Measurements from ENCODE around the gene RAB36. TPM values are rescaled to one million over a fixed set of nuclear protein-coding genes. Genes with fewer than 3 reads are reported as not detected.

The RAB36 gene
- total RNA-seq, 1 experiment from 2014 or later, result 1.4 TPM

- H3K4me1 Mint-ChIP-seq, result peaks cover 5 to 15% of the 10 kb centered on the region in 2 experiments
- H3K9ac ChIP-seq (ENCODE audit: extremely low read depth, insufficient read length, low read length), result no peak overlapping the region
- H3K79me2 ChIP-seq (ENCODE audit: insufficient read depth, low read length), result no peaks in the 10 kb centered on the region
- no peak overlapping the region for H2BK12ac ChIP-seq (ENCODE audit: insufficient read length, low read depth, low read length)
- H3K56ac ChIP-seq (ENCODE audit: insufficient read length, low read depth, low read length), result no peak overlapping the region
- no peak overlapping the region; a peak in 1 of 5 replicates for H3K4me3 Mint-ChIP-seq
- TF ChIP-seq, protein P1, sequence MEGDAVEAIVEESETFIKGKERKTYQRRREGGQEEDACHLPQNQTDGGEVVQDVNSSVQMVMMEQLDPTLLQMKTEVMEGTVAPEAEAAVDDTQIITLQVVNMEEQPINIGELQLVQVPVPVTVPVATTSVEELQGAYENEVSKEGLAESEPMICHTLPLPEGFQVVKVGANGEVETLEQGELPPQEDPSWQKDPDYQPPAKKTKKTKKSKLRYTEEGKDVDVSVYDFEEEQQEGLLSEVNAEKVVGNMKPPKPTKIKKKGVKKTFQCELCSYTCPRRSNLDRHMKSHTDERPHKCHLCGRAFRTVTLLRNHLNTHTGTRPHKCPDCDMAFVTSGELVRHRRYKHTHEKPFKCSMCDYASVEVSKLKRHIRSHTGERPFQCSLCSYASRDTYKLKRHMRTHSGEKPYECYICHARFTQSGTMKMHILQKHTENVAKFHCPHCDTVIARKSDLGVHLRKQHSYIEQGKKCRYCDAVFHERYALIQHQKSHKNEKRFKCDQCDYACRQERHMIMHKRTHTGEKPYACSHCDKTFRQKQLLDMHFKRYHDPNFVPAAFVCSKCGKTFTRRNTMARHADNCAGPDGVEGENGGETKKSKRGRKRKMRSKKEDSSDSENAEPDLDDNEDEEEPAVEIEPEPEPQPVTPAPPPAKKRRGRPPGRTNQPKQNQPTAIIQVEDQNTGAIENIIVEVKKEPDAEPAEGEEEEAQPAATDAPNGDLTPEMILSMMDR (conservative IDR thresholded peaks at IDR 0.05), result no peak
- H3K23me2 ChIP-seq (ENCODE audit: insufficient read length, low read depth, low read length, poor library complexity, severe bottlenecking), result no peaks in the 10 kb centered on the region
- H3K18ac ChIP-seq (ENCODE audit: insufficient read length, low read depth, low read length), result no peak overlapping the region
- H3K9me3 Mint-ChIP-seq, result no peaks in the 10 kb centered on the region; a peak in 1 of 5 replicates
- no peaks in the 10 kb centered on the region; the same call in 1 of the 2 replicates for H3K4me1 ChIP-seq (ENCODE audit: insufficient read depth, low read length)
- no peaks in the 10 kb centered on the region for H3K9me3 ChIP-seq (ENCODE audit: control insufficient read depth, low read depth, low read length)
- H3K27ac Mint-ChIP-seq, result no peak overlapping the region
- no peaks in the 10 kb centered on the region for H3K36me3 Mint-ChIP-seq (ENCODE audit: insufficient read depth in 1 of 3, low read depth in 3 of 3)
- no peaks in the 10 kb centered on the region for H3K79me1 ChIP-seq (ENCODE audit: insufficient read depth, low read depth, low read length, poor library complexity, severe bottlenecking)
- H2BK120ac ChIP-seq (ENCODE audit: low read depth, low read length, poor library complexity, severe bottlenecking), result no peak overlapping the region
- no CpG with 5 or more reads among the region's 3 CpGs for WGBS (ENCODE audit: extremely low coverage, insufficient read length, low lambda C conversion rate)
- H4K8ac ChIP-seq (replicated peaks; ENCODE audit: insufficient read length, low read depth, low read length), result no peak overlapping the region
- H3T11ph ChIP-seq (ENCODE audit: low read length), result no peak overlapping the region
- no peak overlapping the region for H3K4ac ChIP-seq (ENCODE audit: low read depth, low read length)
- no peak overlapping the region for H2BK15ac ChIP-seq (ENCODE audit: low read depth, low read length)
- no peak overlapping the region for H3K23ac ChIP-seq (ENCODE audit: insufficient read length, low read depth, low read length)
- peaks cover 79% of the 10 kb centered on the region for H3K27me3 Mint-ChIP-seq (ENCODE audit: low read depth)
- no peak overlapping the region for H2BK20ac ChIP-seq (ENCODE audit: low read depth, low read length, poor library complexity, severe bottlenecking)
- no peak overlapping the region for H3K4me2 ChIP-seq (ENCODE audit: insufficient read depth, insufficient read length, low read length)
- no peak overlapping the region for H3K14ac ChIP-seq (ENCODE audit: insufficient read depth, low read length)
- no peak overlapping the region for H2AK5ac ChIP-seq (ENCODE audit: insufficient read length, low read length)
- no peak overlapping the region for H3K27ac ChIP-seq (ENCODE audit: insufficient read length, low read depth, low read length)
- H4K5ac ChIP-seq (ENCODE audit: insufficient read length, low read depth, low read length), result no peak overlapping the region
- DNase-seq, result no peak
- no peak overlapping the region for H2BK5ac ChIP-seq (ENCODE audit: insufficient read length, low read length)
- H4K20me1 ChIP-seq (ENCODE audit: control insufficient read depth, insufficient read depth, insufficient read length), result peaks cover 2% of the 10 kb centered on the region
- H2AFZ ChIP-seq (ENCODE audit: low read length), result no peak overlapping the region
- no peaks in the 10 kb centered on the region; the same call in 1 of the 2 replicates for H3K27me3 ChIP-seq (ENCODE audit: insufficient read depth, low read length)
- no peak overlapping the region for H4K91ac ChIP-seq (ENCODE audit: insufficient read length, low read depth, low read length)
These were observed 14.6 kb upstream of the RAB36 start for GRCh38 chr22:23130697-23131096.
